Transverse colon (tissue), 4 donors: Measurements from ENCODE around the gene MYO1A.

Experiments used
- POLR2A ChIP-seq: fragments of 450-650 bp; IDR thresholded peaks from one replicate; pipeline ENCODE4 v1.6.1; 2016; ENCODE audit warnings: antibody characterized with exemption, mild to moderate bottlenecking, moderate library complexity
- POLR2AphosphoS5 ChIP-seq, 3 donors: sonication (generic); formaldehyde crosslinking; IDR thresholded peaks; one replicate each; pipeline ENCODE4 v1.6.1; 2016; ENCODE audit warnings: antibody characterized with exemption in 3 of 3
- TF ChIP-seq, protein P1 (sequence below), 5 experiments: fragments of 200-600 bp in 3 of 5; fragments of 450-650 bp in 2 of 5; sonication (generic) in 3 of 5; IDR thresholded peaks; 1 replicate in 2 of 5; 2 replicates in 3 of 5; pipeline ENCODE4 v1.5.1; 2016 to 2017; ENCODE audit warnings: antibody characterized with exemption in 5 of 5, inconsistent platforms in 3 of 5, mild to moderate bottlenecking in 2 of 5, moderate library complexity in 1 of 5

DNA sequence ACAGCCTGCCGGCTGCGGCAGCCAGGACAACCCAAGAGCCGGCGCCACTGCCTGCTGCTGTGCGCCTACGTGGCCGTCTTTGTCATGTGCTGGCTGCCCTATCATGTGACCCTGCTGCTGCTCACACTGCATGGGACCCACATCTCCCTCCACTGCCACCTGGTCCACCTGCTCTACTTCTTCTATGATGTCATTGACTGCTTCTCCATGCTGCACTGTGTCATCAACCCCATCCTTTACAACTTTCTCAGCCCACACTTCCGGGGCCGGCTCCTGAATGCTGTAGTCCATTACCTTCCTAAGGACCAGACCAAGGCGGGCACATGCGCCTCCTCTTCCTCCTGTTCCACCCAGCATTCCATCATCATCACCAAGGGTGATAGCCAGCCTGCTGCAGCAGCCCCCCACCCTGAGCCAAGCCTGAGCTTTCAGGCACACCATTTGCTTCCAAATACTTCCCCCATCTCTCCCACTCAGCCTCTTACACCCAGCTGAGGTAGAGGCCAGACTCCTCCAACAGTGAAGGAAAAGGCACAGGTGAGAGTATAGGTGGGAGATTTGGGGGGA lies 53.9 kb downstream of the MYO1A start:
- no peak for TF ChIP-seq POLR2AphosphoS5 (IDR thresholded peaks at IDR 0.05)
- TF ChIP-seq, protein P1, sequence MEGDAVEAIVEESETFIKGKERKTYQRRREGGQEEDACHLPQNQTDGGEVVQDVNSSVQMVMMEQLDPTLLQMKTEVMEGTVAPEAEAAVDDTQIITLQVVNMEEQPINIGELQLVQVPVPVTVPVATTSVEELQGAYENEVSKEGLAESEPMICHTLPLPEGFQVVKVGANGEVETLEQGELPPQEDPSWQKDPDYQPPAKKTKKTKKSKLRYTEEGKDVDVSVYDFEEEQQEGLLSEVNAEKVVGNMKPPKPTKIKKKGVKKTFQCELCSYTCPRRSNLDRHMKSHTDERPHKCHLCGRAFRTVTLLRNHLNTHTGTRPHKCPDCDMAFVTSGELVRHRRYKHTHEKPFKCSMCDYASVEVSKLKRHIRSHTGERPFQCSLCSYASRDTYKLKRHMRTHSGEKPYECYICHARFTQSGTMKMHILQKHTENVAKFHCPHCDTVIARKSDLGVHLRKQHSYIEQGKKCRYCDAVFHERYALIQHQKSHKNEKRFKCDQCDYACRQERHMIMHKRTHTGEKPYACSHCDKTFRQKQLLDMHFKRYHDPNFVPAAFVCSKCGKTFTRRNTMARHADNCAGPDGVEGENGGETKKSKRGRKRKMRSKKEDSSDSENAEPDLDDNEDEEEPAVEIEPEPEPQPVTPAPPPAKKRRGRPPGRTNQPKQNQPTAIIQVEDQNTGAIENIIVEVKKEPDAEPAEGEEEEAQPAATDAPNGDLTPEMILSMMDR (IDR thresholded peaks at IDR 0.05) = no peak
- no peak for TF ChIP-seq POLR2A
